IMR-90 (cell line): ENCODE results near the gene PEX5. TPM values are rescaled to one million over a fixed set of nuclear protein-coding genes. Genes with fewer than 3 reads are reported as not detected.

Experiments
- ATAC-seq: fragments of 200-7000 bp; cut with Tn5 transposase; 2 replicates; pipeline ENCODE4 v1.9.1; 2020; ENCODE audit warnings: low read depth, mild to moderate bottlenecking, moderate library complexity
- BruUV-seq: library from RNA; stranded (reverse); fragments of 400-500 nt; replicated peaks from 2 replicates; lab custom pipeline; 2021; lab: Mats Ljungman, UMichigan
- CTCF ChIA-PET: fragments of 300-600 bp; formaldehyde crosslinking; extraction: SDS; loops from one replicate; lab custom pipeline; 2021; ENCODE audit warnings: antibody characterized with exemption; lab: Yijun Ruan, JAX
- POLR2A ChIA-PET: fragments of 300-600 bp; sonication (Branson Sonifier 250); formaldehyde crosslinking; loops from one replicate; lab custom pipeline; 2022; ENCODE audit warnings: antibody characterized with exemption; ENCODE audit not compliant: unreplicated experiment; lab: Charles Lee
- DNase-seq: peaks from one replicate; pipeline ENCODE4 v3.0.0; 2013
- H2AFZ ChIP-seq: replicated peaks from 2 replicates; pipeline ENCODE3; 2013; ENCODE audit warnings: low read length, mild to moderate bottlenecking; ENCODE audit not compliant: poor library complexity
- H2AK5ac ChIP-seq: 2 replicates; pipeline ENCODE4 v1.6.1; 2013; ENCODE audit warnings: low read depth, low read length, inconsistent platforms
- H2AK9ac ChIP-seq: replicated peaks from 2 replicates; pipeline ENCODE3; 2013; ENCODE audit warnings: mild to moderate bottlenecking, low read depth, low read length, moderate library complexity; ENCODE audit not compliant: poor library complexity
- H2BK120ac ChIP-seq: 2 replicates; pipeline ENCODE4 v1.6.1; 2013; ENCODE audit warnings: low read depth, low read length, inconsistent platforms
- H2BK15ac ChIP-seq: 3 replicates; pipeline ENCODE4 v1.6.1; 2013; ENCODE audit warnings: low read depth, low read length, inconsistent platforms
- H2BK20ac ChIP-seq: 2 replicates; pipeline ENCODE4 v1.6.1; 2013; ENCODE audit warnings: low read depth, mild to moderate bottlenecking, inconsistent platforms, low read length, moderate library complexity
- H2BK5ac ChIP-seq: 2 replicates; pipeline ENCODE4 v1.6.1; 2013; ENCODE audit warnings: mild to moderate bottlenecking, low read depth, low read length, inconsistent platforms; ENCODE audit not compliant: poor library complexity, severe bottlenecking
- H3K14ac ChIP-seq: replicated peaks from 2 replicates; pipeline ENCODE4 v1.6.1; 2013; ENCODE audit warnings: low read depth, low read length, inconsistent platforms
- H3K18ac ChIP-seq: 2 replicates; pipeline ENCODE4 v1.6.1; 2013; ENCODE audit warnings: low read depth, low read length, control low read depth
- H3K23ac ChIP-seq: 2 replicates; pipeline ENCODE4 v1.6.1; 2013; ENCODE audit warnings: low read depth, low read length, inconsistent platforms
- H3K27ac ChIP-seq: 2 replicates; pipeline ENCODE4 v1.5.1; 2013; ENCODE audit warnings: mild to moderate bottlenecking, control low read depth, low read length; ENCODE audit not compliant: insufficient read depth
- H3K27me3 ChIP-seq: 2 replicates; pipeline ENCODE4 v1.6.1; 2013; ENCODE audit warnings: low read length; ENCODE audit not compliant: control insufficient read depth, insufficient read depth
- H3K36me3 ChIP-seq: 2 replicates; pipeline ENCODE4 v1.6.1; 2013; ENCODE audit warnings: low read length, mixed read lengths; ENCODE audit not compliant: control insufficient read depth, insufficient read depth
- H3K4ac ChIP-seq: 2 replicates; pipeline ENCODE4 v1.6.1; 2013; ENCODE audit warnings: low read depth, low read length, inconsistent platforms
- H3K4me1 ChIP-seq: 2 replicates; pipeline ENCODE4 v1.6.1; 2013; ENCODE audit warnings: low read length, mixed read lengths; ENCODE audit not compliant: control insufficient read depth, insufficient read depth
- H3K4me2 ChIP-seq: 2 replicates; pipeline ENCODE4 v1.6.1; 2013; ENCODE audit warnings: low read depth, mild to moderate bottlenecking, control low read depth, low read length, moderate library complexity
- H3K4me3 ChIP-seq: 2 replicates; pipeline ENCODE4 v1.5.1; 2013; ENCODE audit warnings: low read depth, mild to moderate bottlenecking, control low read depth, low read length, moderate library complexity; ENCODE audit not compliant: insufficient read depth
- H3K56ac ChIP-seq: 2 replicates; pipeline ENCODE4 v1.6.1; 2013; ENCODE audit warnings: low read length, inconsistent platforms; ENCODE audit not compliant: insufficient read depth; ENCODE audit errors: extremely low read depth
- H3K79me1 ChIP-seq, 2 experiments: 2 replicates each; pipeline ENCODE4 v1.6.1; 2013; ENCODE audit warnings: low read length in 2 of 2, inconsistent platforms in 1 of 2, low read depth in 1 of 2
- H3K9ac ChIP-seq: 2 replicates; pipeline ENCODE4 v1.6.1; 2013; ENCODE audit warnings: low read depth, low read length, control low read depth
- H3K9me1 ChIP-seq: 2 replicates; pipeline ENCODE4 v1.6.1; 2013; ENCODE audit warnings: low read length, inconsistent platforms; ENCODE audit not compliant: insufficient read depth
- H3K9me3 ChIP-seq: 2 replicates; pipeline ENCODE4 v1.6.1; 2013; ENCODE audit warnings: low read length; ENCODE audit not compliant: control insufficient read depth, insufficient read depth
- H4K20me1 ChIP-seq: 2 replicates; pipeline ENCODE4 v1.6.1; 2013; ENCODE audit warnings: low read length, inconsistent platforms; ENCODE audit not compliant: insufficient read depth
- H4K5ac ChIP-seq: 2 replicates; pipeline ENCODE4 v1.6.1; 2013; ENCODE audit warnings: mild to moderate bottlenecking, low read depth, low read length, control low read depth
- H4K8ac ChIP-seq, 2 experiments: 2 replicates each; pipeline ENCODE4 v1.6.1; 2013; ENCODE audit warnings: low read depth in 2 of 2, low read length in 2 of 2, control low read depth in 1 of 2, inconsistent platforms in 1 of 2
- H4K91ac ChIP-seq: 2 replicates; pipeline ENCODE4 v1.6.1; 2013; ENCODE audit warnings: low read depth, low read length, inconsistent platforms; ENCODE audit not compliant: insufficient read depth
- BHLHE40 ChIP-seq: fragments of 150-350 bp; IDR thresholded peaks from 2 replicates; pipeline ENCODE4 v1.6.1; 2016; ENCODE audit warnings: mild to moderate bottlenecking, low read depth, low read length
- CEBPB ChIP-seq: IDR thresholded peaks from 2 replicates; pipeline ENCODE4 v1.6.1; 2012; ENCODE audit warnings: low read depth, low read length, improper control_type of control experiment
- CHD1 ChIP-seq: IDR thresholded peaks from 2 replicates; pipeline ENCODE4 v1.6.1; 2012; ENCODE audit warnings: low read depth, low read length, improper control_type of control experiment
- FOS ChIP-seq: fragments of 150-350 bp; IDR thresholded peaks from 2 replicates; pipeline ENCODE4 v1.6.1; 2016; ENCODE audit warnings: low read depth, low read length
- MAFK ChIP-seq: IDR thresholded peaks from 2 replicates; pipeline ENCODE4 v1.6.1; 2012; ENCODE audit warnings: low read depth, low read length, improper control_type of control experiment
- MAZ ChIP-seq: IDR thresholded peaks from 2 replicates; pipeline ENCODE4 v1.6.1; 2012; ENCODE audit warnings: low read depth, mild to moderate bottlenecking, low read length, improper control_type of control experiment, moderate library complexity, borderline replicate concordance
- MXI1 ChIP-seq: IDR thresholded peaks from 2 replicates; pipeline ENCODE4 v1.6.1; 2012; ENCODE audit warnings: low read depth, mild to moderate bottlenecking, low read length, moderate library complexity, borderline replicate concordance
- NFE2L2 ChIP-seq: fragments of 150-350 bp; IDR thresholded peaks from 2 replicates; pipeline ENCODE4 v1.6.1; 2016; ENCODE audit warnings: low read depth, mild to moderate bottlenecking, low read length
- POLR2A ChIP-seq: IDR thresholded peaks from 2 replicates; pipeline ENCODE4 v1.6.1; 2012; ENCODE audit warnings: mild to moderate bottlenecking, low read depth, low read length
- RAD21 ChIP-seq: IDR thresholded peaks from 2 replicates; pipeline ENCODE4 v1.6.1; 2012; ENCODE audit warnings: low read length, improper control_type of control experiment
- RCOR1 ChIP-seq: IDR thresholded peaks from 2 replicates; pipeline ENCODE4 v1.6.1; 2012; ENCODE audit warnings: mild to moderate bottlenecking, low read length, improper control_type of control experiment; ENCODE audit not compliant: insufficient replicate concordance
- RFX5 ChIP-seq: IDR thresholded peaks from 2 replicates; pipeline ENCODE4 v1.8.0; 2012; ENCODE audit warnings: low read depth, mild to moderate bottlenecking, low read length, moderate library complexity
- SMC3 ChIP-seq: fragments of 150-350 bp; IDR thresholded peaks from 2 replicates; pipeline ENCODE4 v1.6.1; 2016; ENCODE audit warnings: low read depth, mild to moderate bottlenecking, antibody characterized with exemption, low read length, moderate library complexity
- WGBS, 2 experiments: methylation state at CpG; one replicate each; pipeline versions ENCODE4 v1.1.5 to v1.1.7; 2013; ENCODE audit warnings: missing lambda C conversion rate in 2 of 2; ENCODE audit not compliant: insufficient read length in 1 of 2; ENCODE audit errors: extremely low coverage in 2 of 2; 5-methylcytosine and 5-hydroxymethylcytosine counted together
- dilution Hi-C: fragments of 300-500 bp; cut with HindIII; formaldehyde crosslinking; loops from one replicate; pipeline ENCODE4 v1.14.3; 2018; ENCODE audit warnings: low sequenced_read_pairs; ENCODE audit not compliant: unreplicated experiment
- in situ Hi-C: fragments of 300-500 bp; cut with MboI; formaldehyde crosslinking; loops from 3 replicates; pipeline ENCODE4 v1.14.3; 2019; ENCODE audit warnings: low sequenced_read_pairs, inconsistent platforms, mixed read lengths
- intact Hi-C: fragments of 100-400 bp; cut with micrococcal nuclease; formaldehyde crosslinking; loops from 2 replicates; pipeline ENCODE4 v1.10.0; 2022
- polyA plus RNA-seq, 3 experiments: library from polyadenylated mRNA; depleted of rRNA; stranded (reverse); fragments of >200 nt; gene quantifications; 2 replicates each; pipeline ENCODE4 v1.2.3, GENCODE V29; 2012; ENCODE audit warnings: low replicate concordance in 1 of 3
- total RNA-seq: library from RNA; depleted of rRNA; stranded (reverse); fragments of >200 nt; gene quantifications from 2 replicates; pipeline ENCODE4 v1.2.3, GENCODE V29; 2012
- TF ChIP-seq, protein P1 (sequence below): fragments of 150-350 bp; IDR thresholded peaks from 2 replicates; pipeline ENCODE4 v1.6.1; 2016; ENCODE audit warnings: low read depth, mild to moderate bottlenecking, low read length, moderate library complexity, borderline replicate concordance
- TF ChIP-seq, protein P2 (sequence below): conservative IDR thresholded peaks from 2 replicates; pipeline ENCODE4 v1.5.1; 2012; ENCODE audit warnings: mild to moderate bottlenecking, low read depth, low read length, improper control_type of control experiment
- TF ChIP-seq, protein P3 (sequence below): fragments of 150-350 bp; IDR thresholded peaks from 2 replicates; pipeline ENCODE4 v1.6.1; 2017; ENCODE audit warnings: mild to moderate bottlenecking, antibody characterized with exemption, low read length, low read depth

The PEX5 gene
- total and polyA plus RNA-seq, 2 of the 4 experiments (the other 2 are of a cell fraction) = 14.4 to 18.3 TPM

- Histone ChIP-seq H2AK9ac (no peak overlapping the region), H4K91ac (no peak overlapping the region), H3K27ac (no peak overlapping the region), H4K8ac (no peak overlapping the region), H3K36me3 (peaks cover 43% of the 10 kb centered on the region), H3K4ac (no peak overlapping the region), H2BK20ac (no peak overlapping the region), H3K4me3 (no peak overlapping the region), H2BK120ac (no peak overlapping the region), H4K20me1 (0 out of 2 replicates have a peak, but pooled peaks cover 3% of the 10 kb centered on the region), H2BK5ac (no peak overlapping the region), H2AK5ac (no peak overlapping the region), H3K9me1 (no peaks in the 10 kb centered on the region), H2BK15ac (no peak overlapping the region), H2AFZ (no peak overlapping the region), H3K9ac (no peak overlapping the region), H3K23ac (no peak overlapping the region), H3K18ac (no peak overlapping the region), H3K4me2 (no peak overlapping the region), H3K14ac (no peak overlapping the region), H3K56ac (no peak overlapping the region), H4K5ac (no peak overlapping the region), H3K27me3 (no peaks in the 10 kb centered on the region), H3K79me1 (no peaks in the 10 kb centered on the region), H3K9me3 (no peaks in the 10 kb centered on the region), H3K4me1 (peaks cover 2% of the 10 kb centered on the region; the same call in 1 of the 2 replicates)
- no peak for ATAC-seq
- TF ChIP-seq MXI1 = no peak
- no peak for TF ChIP-seq BHLHE40
- TF ChIP-seq RAD21 = no peak
- no peak for TF ChIP-seq FOS
- no peak for TF ChIP-seq CHD1
- no peak for TF ChIP-seq MAZ
- TF ChIP-seq, protein P1, sequence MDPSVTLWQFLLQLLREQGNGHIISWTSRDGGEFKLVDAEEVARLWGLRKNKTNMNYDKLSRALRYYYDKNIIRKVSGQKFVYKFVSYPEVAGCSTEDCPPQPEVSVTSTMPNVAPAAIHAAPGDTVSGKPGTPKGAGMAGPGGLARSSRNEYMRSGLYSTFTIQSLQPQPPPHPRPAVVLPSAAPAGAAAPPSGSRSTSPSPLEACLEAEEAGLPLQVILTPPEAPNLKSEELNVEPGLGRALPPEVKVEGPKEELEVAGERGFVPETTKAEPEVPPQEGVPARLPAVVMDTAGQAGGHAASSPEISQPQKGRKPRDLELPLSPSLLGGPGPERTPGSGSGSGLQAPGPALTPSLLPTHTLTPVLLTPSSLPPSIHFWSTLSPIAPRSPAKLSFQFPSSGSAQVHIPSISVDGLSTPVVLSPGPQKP = no peak
- TF ChIP-seq SMC3 = no peak
- TF ChIP-seq, protein P2, sequence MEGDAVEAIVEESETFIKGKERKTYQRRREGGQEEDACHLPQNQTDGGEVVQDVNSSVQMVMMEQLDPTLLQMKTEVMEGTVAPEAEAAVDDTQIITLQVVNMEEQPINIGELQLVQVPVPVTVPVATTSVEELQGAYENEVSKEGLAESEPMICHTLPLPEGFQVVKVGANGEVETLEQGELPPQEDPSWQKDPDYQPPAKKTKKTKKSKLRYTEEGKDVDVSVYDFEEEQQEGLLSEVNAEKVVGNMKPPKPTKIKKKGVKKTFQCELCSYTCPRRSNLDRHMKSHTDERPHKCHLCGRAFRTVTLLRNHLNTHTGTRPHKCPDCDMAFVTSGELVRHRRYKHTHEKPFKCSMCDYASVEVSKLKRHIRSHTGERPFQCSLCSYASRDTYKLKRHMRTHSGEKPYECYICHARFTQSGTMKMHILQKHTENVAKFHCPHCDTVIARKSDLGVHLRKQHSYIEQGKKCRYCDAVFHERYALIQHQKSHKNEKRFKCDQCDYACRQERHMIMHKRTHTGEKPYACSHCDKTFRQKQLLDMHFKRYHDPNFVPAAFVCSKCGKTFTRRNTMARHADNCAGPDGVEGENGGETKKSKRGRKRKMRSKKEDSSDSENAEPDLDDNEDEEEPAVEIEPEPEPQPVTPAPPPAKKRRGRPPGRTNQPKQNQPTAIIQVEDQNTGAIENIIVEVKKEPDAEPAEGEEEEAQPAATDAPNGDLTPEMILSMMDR = no peak
- TF ChIP-seq POLR2A = no peak
- TF ChIP-seq MAFK = no peak
- TF ChIP-seq CEBPB = no peak
- no peak for TF ChIP-seq RCOR1
- TF ChIP-seq RFX5 = no peak
- no peak for TF ChIP-seq NFE2L2
- TF ChIP-seq, protein P3, sequence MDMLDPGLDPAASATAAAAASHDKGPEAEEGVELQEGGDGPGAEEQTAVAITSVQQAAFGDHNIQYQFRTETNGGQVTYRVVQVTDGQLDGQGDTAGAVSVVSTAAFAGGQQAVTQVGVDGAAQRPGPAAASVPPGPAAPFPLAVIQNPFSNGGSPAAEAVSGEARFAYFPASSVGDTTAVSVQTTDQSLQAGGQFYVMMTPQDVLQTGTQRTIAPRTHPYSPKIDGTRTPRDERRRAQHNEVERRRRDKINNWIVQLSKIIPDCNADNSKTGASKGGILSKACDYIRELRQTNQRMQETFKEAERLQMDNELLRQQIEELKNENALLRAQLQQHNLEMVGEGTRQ = no peak
- dilution Hi-C loops = no loop called here
- CTCF ChIA-PET = interaction anchor here (0.5 to 1.1 kb wide), 3 partner anchors 14 to 692 kb away, joined by 3 to 4 read pairs (median 3); no protein-coding TSS in a partner anchor
- WGBS, 2 experiments = 60% methylated on average over 1 of the region's 7 CpGs; no CpG with 5 or more reads in 1 of the 2 experiments
- no peak for DNase-seq
- POLR2A ChIA-PET = no interaction called here
- intact Hi-C loops = loop anchor here (1.0 kb wide), 2 partner anchors 47 to 497 kb away; no protein-coding TSS in a partner anchor
- BruUV-seq = no TSS peak
- in situ Hi-C loops = no loop called here
Measured at GRCh38 chr12:7141351-7142005, 48.0 kb upstream of the PEX5 start.
